GM23248 (cell line): ENCODE data around the gene CUX1.

ENCODE experiments used
- EZH2 ChIP-seq: fragments of 200-600 bp; sonication (generic); IDR thresholded peaks from 2 replicates; pipeline ENCODE4 v1.6.1; 2018; ENCODE audit warnings: antibody characterized with exemption, mild to moderate bottlenecking; ENCODE audit not compliant: insufficient read depth, poor library complexity, severe bottlenecking
- EZH2phosphoT487 ChIP-seq: fragments of 200-600 bp; sonication (generic); IDR thresholded peaks from 2 replicates; pipeline ENCODE4 v1.6.1; 2018; ENCODE audit warnings: antibody characterized with exemption, moderate library complexity, mild to moderate bottlenecking, low read depth; ENCODE audit not compliant: insufficient read depth

- TF ChIP-seq EZH2 (no peak), EZH2phosphoT487 (no peak)
Measured at GRCh38 chr7:101871351-101871750, 53.9 kb downstream of the CUX1 start.
